Body of pancreas (tissue), 4 donors: Measurements from ENCODE around the gene OR6B2. TPM values are rescaled to one million over a fixed set of nuclear protein-coding genes. Genes with fewer than 3 reads are reported as not detected.

Source experiments
- ATAC-seq: fragments of 150-250 bp; one replicate; pipeline ENCODE4 v1.9.1; 2016
- DNase-seq, 4 donors: peaks; one replicate each; pipeline ENCODE4 v3.0.0-alpha.2; 2019
- H3K27ac ChIP-seq, 4 donors: fragments of 200-600 bp; sonication (generic); 1 replicate in 3 of 4; 2 replicates in 1 of 4; pipeline versions ENCODE4 v1.5.1 to v1.6.1; 2016 to 2019; ENCODE audit warnings: mild to moderate bottlenecking in 1 of 4, mixed read lengths in 1 of 4, moderate library complexity in 1 of 4
- H3K27me3 ChIP-seq, 2 donors: fragments of 200-600 bp; sonication (generic); one replicate each; pipeline ENCODE4 v1.6.0; 2016; ENCODE audit warnings: mild to moderate bottlenecking in 1 of 2
- H3K36me3 ChIP-seq, 2 donors: fragments of 200-600 bp; sonication (generic); replicated peaks in 1 of 2; 2 replicates each; pipeline ENCODE4 v1.5.1; 2016; ENCODE audit warnings: low read depth in 2 of 2; ENCODE audit not compliant: insufficient read depth in 1 of 2
- H3K4me1 ChIP-seq: fragments of 200-600 bp; sonication (generic); one replicate; pipeline ENCODE4 v1.6.0; 2016
- H3K4me3 ChIP-seq, 2 donors: fragments of 200-600 bp; sonication (generic); 1 replicate in 1 of 2; 2 replicates in 1 of 2; pipeline ENCODE4 v1.5.1; 2016 to 2019
- H3K9me3 ChIP-seq, 3 donors: fragments of 200-600 bp; sonication (generic); 1 replicate in 2 of 3; 2 replicates in 1 of 3; pipeline ENCODE4 v1.5.1; 2016
- CTCF ChIP-seq, 7 experiments: fragments of 450-650 bp in 4 of 7; fragments of 200-600 bp in 3 of 7; sonication (generic) in 3 of 7; IDR thresholded peaks; one replicate each; pipeline ENCODE4 v1.5.1; 2016 to 2019; ENCODE audit warnings: antibody characterized with exemption in 7 of 7
- POLR2A ChIP-seq, 3 donors: fragments of 450-650 bp; IDR thresholded peaks; one replicate each; pipeline ENCODE4 v1.6.1; 2016; ENCODE audit warnings: antibody characterized with exemption in 3 of 3, mild to moderate bottlenecking in 2 of 3
- WGBS, 2 donors: methylation state at CpG; one replicate each; pipeline ENCODE4 v1.1.5; 2017; 5-methylcytosine and 5-hydroxymethylcytosine counted together
- intact Hi-C: fragments of 100-400 bp; cut with DNase I; formaldehyde crosslinking; loops from one replicate; pipeline ENCODE4 v1.15.1; 2023
- total RNA-seq, 2 donors: library from RNA; depleted of rRNA; stranded (reverse); fragments of >200 nt; gene quantifications; one replicate each; pipeline ENCODE4 v1.1.0, GENCODE V29; 2016

OR6B2 gene
- total RNA-seq, 2 donors from 2014 or later, result not detected

GRCh38 chr2:240056678-240057077, 26.4 kb upstream of the OR6B2 start:
- Histone ChIP-seq H3K36me3 (no peaks in the 10 kb centered on the region), H3K4me1 (no peaks in the 10 kb centered on the region), H3K27me3 (no peaks in the 10 kb centered on the region), H3K9me3 (no peaks in the 10 kb centered on the region), H3K27ac (no peak overlapping the region), H3K4me3 (no peak overlapping the region)
- TF ChIP-seq CTCF (IDR thresholded peaks at IDR 0.05) (no peak), POLR2A (IDR thresholded peaks at IDR 0.05) (no peak)
- ATAC-seq (no peak), DNase-seq (no peak)
- intact Hi-C loops, result loop anchor here (5.0 kb wide), 1 partner anchor 86 kb away; the partner anchor contains the start of gene OTOS
- 63 to 68% methylated on average over 6 to 10 of the region's 11 CpGs for WGBS, 2 donors

GRCh38 chr2:240055177-240055917, 25.1 kb upstream of the OR6B2 start:
- TF ChIP-seq POLR2A (IDR thresholded peaks at IDR 0.05), result no peak
- TF ChIP-seq CTCF (IDR thresholded peaks at IDR 0.05), result no peak
- no peak overlapping the region for H3K27ac ChIP-seq
- no peaks in the 10 kb centered on the region for H3K27me3 ChIP-seq
- WGBS, 2 donors, result 9 to 27% methylated on average over 13 of the region's 13 CpGs
- H3K4me1 ChIP-seq, result no peaks in the 10 kb centered on the region
- H3K9me3 ChIP-seq, result no peaks in the 10 kb centered on the region
- no peaks in the 10 kb centered on the region for H3K36me3 ChIP-seq
- intact Hi-C loops, result loop anchor here (5.0 kb wide), 1 partner anchor 87 kb away; the partner anchor contains the start of gene OTOS
- ATAC-seq (no peak), DNase-seq (no peak)
- no peak overlapping the region for H3K4me3 ChIP-seq

GRCh38 chr2:240053173-240054155, 23.2 kb upstream of the OR6B2 start, which contains the start of gene OR6B3:
OR6B3 (minus strand) TSS chr2:240053521.
- TF ChIP-seq POLR2A (IDR thresholded peaks at IDR 0.05) (no peak), CTCF (IDR thresholded peaks at IDR 0.05) (no peak)
- WGBS, 2 donors, result 37 to 49% methylated on average over 28 of the region's 28 CpGs
- Histone ChIP-seq H3K27me3 (no peaks in the 10 kb centered on the region), H3K27ac (no peak within 1 kb of the TSS), H3K4me1 (no peaks in the 10 kb centered on the region), H3K36me3 (no peaks in the 10 kb centered on the region), H3K4me3 (no peak within 1 kb of the TSS), H3K9me3 (no peaks in the 10 kb centered on the region)
- DNase-seq (no peak), ATAC-seq (no peak)
- intact Hi-C loops, result no loop called here

- H3K4me3 ChIP-seq, result no peak overlapping the region
- no peaks in the 10 kb centered on the region for H3K36me3 ChIP-seq
- intact Hi-C loops, result no loop called here
- DNase-seq (no peak), ATAC-seq (no peak)
- no peak overlapping the region for H3K27ac ChIP-seq
- no peaks in the 10 kb centered on the region for H3K27me3 ChIP-seq
- H3K4me1 ChIP-seq, result no peaks in the 10 kb centered on the region
- TF ChIP-seq POLR2A (IDR thresholded peaks at IDR 0.05) (no peak), CTCF (IDR thresholded peaks at IDR 0.05) (no peak)
- no peaks in the 10 kb centered on the region for H3K9me3 ChIP-seq
- WGBS, 2 donors, result 74 to 75% methylated on average over 12 of the region's 12 CpGs
Observed at GRCh38 chr2:240052524-240052923, 22.3 kb upstream of the OR6B2 start.
